Measurements from ENCODE around the gene DIO1. TPM values are rescaled to one million over a fixed set of nuclear protein-coding genes. Genes with fewer than 3 reads are reported as not detected.

Gene DIO1
- total and polyA plus RNA-seq, 2 donors (not counting 1 experiment from before 2014, with no cell fraction given): not detected

DNA sequence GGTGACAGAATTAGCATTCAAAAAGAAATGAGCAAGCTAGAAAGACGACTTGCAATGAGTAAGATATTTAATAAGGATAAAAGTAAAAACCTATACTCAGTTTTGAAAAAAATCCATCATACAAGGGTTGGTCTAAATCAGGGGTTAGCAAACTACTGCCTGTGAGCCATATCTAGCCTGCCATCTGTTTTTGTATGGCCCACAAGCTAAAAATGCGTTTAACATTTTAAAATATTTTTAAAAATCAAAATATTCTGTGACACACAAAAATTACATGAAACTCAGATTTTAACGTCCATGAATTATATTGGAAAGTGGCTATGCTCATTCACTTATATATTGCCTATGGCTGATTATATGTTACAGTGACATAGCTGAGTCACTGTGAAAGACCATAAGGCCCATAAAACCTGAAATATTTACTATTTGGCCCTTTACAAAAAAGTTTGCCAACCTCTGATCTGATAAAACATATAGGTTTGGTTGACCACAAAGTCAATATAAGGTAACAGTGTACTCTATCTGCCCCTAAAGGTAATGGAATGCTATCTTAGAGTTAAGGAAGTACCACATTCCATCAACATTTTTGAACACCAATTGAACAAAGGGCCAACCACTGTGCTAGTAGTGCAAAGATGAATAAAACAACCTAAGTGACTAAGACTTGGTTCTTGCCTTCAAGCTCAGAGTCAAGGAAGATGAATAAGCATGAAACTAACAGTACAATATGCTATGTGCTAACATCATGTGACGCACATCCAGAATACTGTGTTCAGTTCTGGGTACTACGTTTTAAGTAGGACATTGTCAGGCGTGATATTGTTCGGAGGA lies 48.4 kb downstream of the DIO1 start:
- no peak for TF ChIP-seq EZH2 (IDR thresholded peaks at IDR 0.05; ENCODE audit: borderline replicate concordance, insufficient read depth, low read depth, low read length, poor library complexity, severe bottlenecking)
- TF ChIP-seq, protein P1, sequence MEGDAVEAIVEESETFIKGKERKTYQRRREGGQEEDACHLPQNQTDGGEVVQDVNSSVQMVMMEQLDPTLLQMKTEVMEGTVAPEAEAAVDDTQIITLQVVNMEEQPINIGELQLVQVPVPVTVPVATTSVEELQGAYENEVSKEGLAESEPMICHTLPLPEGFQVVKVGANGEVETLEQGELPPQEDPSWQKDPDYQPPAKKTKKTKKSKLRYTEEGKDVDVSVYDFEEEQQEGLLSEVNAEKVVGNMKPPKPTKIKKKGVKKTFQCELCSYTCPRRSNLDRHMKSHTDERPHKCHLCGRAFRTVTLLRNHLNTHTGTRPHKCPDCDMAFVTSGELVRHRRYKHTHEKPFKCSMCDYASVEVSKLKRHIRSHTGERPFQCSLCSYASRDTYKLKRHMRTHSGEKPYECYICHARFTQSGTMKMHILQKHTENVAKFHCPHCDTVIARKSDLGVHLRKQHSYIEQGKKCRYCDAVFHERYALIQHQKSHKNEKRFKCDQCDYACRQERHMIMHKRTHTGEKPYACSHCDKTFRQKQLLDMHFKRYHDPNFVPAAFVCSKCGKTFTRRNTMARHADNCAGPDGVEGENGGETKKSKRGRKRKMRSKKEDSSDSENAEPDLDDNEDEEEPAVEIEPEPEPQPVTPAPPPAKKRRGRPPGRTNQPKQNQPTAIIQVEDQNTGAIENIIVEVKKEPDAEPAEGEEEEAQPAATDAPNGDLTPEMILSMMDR (IDR thresholded peaks at IDR 0.05): no peak
- DNase-seq (no peak), ATAC-seq (ENCODE audit: low read depth) (no peak)
- Histone ChIP-seq H4K20me1 (ENCODE audit: control insufficient read depth, insufficient read depth, low read length, poor library complexity, severe bottlenecking) (no peaks in the 10 kb centered on the region), H3K4me1 (ENCODE audit: control insufficient read depth in 2 of 2, insufficient read depth in 2 of 2, low read length in 2 of 2) (peaks cover 16 to 20% of the 10 kb centered on the region in 2 donors), H3K79me2 (ENCODE audit: control insufficient read depth, insufficient read depth, low read length) (peaks cover 31% of the 10 kb centered on the region), H3K4me3 (ENCODE audit: control extremely low read depth in 1 of 5, extremely low read depth in 1 of 5, insufficient read depth in 1 of 5, low read depth in 2 of 5, low read length in 4 of 5) (no peak overlapping the region), H3K27ac (ENCODE audit: low read length in 2 of 2) (no peak overlapping the region), H3K9ac (ENCODE audit: low read length) (no peak overlapping the region), H3K4me2 (replicated peaks; ENCODE audit: low read depth, low read length, poor library complexity, severe bottlenecking) (no peak overlapping the region), H3K9me3 (ENCODE audit: control extremely low read depth in 1 of 3, control insufficient read depth in 2 of 3, insufficient read depth in 1 of 3, low read length in 2 of 3) (no peaks in the 10 kb centered on the region), H2AFZ (ENCODE audit: insufficient read depth, low read depth, low read length, poor library complexity, severe bottlenecking) (no peak overlapping the region), H3K36me3 (replicated peaks in 1 of 2; ENCODE audit: control extremely low read depth in 1 of 2, control insufficient read depth in 1 of 2, extremely low read depth in 1 of 2, insufficient read depth in 2 of 2, low read length in 1 of 2) (peaks cover 0 to 11% of the 10 kb centered on the region in 2 experiments), H3K27me3 (replicated peaks in 1 of 4; ENCODE audit: control extremely low read depth in 1 of 4, control insufficient read depth in 3 of 4, insufficient read depth in 4 of 4, low read length in 3 of 4) (no peaks in the 10 kb centered on the region)
- no CpG with 5 or more reads among the region's 7 CpGs for WGBS (ENCODE audit: insufficient coverage)
- CTCF ChIA-PET: interaction anchor here (0.8 to 2.2 kb wide), 4 partner anchors 17 to 81 kb away, joined by 3 to 9 read pairs (median 4); no protein-coding TSS in a partner anchor
- no peaks in the 10 kb centered on the region for H3K27me3 Mint-ChIP-seq
- POLR2A ChIA-PET: no interaction called here
- no peak overlapping the region for H3K27ac Mint-ChIP-seq
- intact Hi-C loops (cut with micrococcal nuclease): loop anchor here (10.0 kb wide), 1 partner anchor 1578 kb away; the partner anchor contains the start of gene CC2D1B
- no peaks in the 10 kb centered on the region for H3K9me3 Mint-ChIP-seq (ENCODE audit: insufficient read depth)
- no peak overlapping the region for H3K4me3 Mint-ChIP-seq
- peaks cover 35% of the 10 kb centered on the region for H3K4me1 Mint-ChIP-seq

DNA sequence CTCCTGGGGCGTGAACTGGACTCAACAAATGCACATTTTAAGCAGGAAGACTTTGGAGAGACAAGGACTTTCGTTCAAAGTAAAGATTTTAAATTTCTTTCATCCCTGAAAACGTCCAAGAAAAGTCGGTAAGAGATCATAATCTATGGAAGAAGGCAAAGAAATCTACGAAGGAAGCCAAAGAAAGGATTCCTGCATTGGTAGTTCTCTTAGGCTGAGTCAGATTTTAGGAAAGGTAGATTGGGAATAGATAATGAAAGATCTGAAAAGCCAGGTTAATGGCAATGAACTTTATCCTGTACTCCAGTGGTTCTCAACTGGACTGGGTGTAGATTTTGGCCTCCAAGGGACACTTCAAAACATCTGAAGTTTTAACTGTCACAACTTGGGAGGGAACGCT lies 49.1 kb downstream of the DIO1 start:
- ChIA-PET POLR2A (no interaction called here), CTCF (no interaction called here)
- DNase-seq (no peak), ATAC-seq (ENCODE audit: low read depth) (no peak)
- H3K4me1 Mint-ChIP-seq: peaks cover 37% of the 10 kb centered on the region
- intact Hi-C loops (cut with micrococcal nuclease): loop anchor here (10.0 kb wide), 1 partner anchor 1578 kb away; the partner anchor contains the start of gene CC2D1B
- Histone ChIP-seq H3K4me3 (ENCODE audit: control extremely low read depth in 1 of 5, extremely low read depth in 1 of 5, insufficient read depth in 1 of 5, low read depth in 2 of 5, low read length in 4 of 5) (no peak overlapping the region), H2AFZ (ENCODE audit: insufficient read depth, low read depth, low read length, poor library complexity, severe bottlenecking) (no peak overlapping the region), H4K20me1 (ENCODE audit: control insufficient read depth, insufficient read depth, low read length, poor library complexity, severe bottlenecking) (no peaks in the 10 kb centered on the region), H3K36me3 (replicated peaks in 1 of 2; ENCODE audit: control extremely low read depth in 1 of 2, control insufficient read depth in 1 of 2, extremely low read depth in 1 of 2, insufficient read depth in 2 of 2, low read length in 1 of 2) (peaks cover 0 to 5% of the 10 kb centered on the region in 2 experiments), H3K9me3 (ENCODE audit: control extremely low read depth in 1 of 3, control insufficient read depth in 2 of 3, insufficient read depth in 1 of 3, low read length in 2 of 3) (no peaks in the 10 kb centered on the region), H3K4me1 (ENCODE audit: control insufficient read depth in 2 of 2, insufficient read depth in 2 of 2, low read length in 2 of 2) (peaks cover 16 to 20% of the 10 kb centered on the region in 2 donors), H3K27ac (ENCODE audit: low read length in 2 of 2) (no peak overlapping the region), H3K79me2 (ENCODE audit: control insufficient read depth, insufficient read depth, low read length) (peaks cover 31% of the 10 kb centered on the region), H3K27me3 (replicated peaks in 1 of 4; ENCODE audit: control extremely low read depth in 1 of 4, control insufficient read depth in 3 of 4, insufficient read depth in 4 of 4, low read length in 3 of 4) (no peaks in the 10 kb centered on the region), H3K9ac (ENCODE audit: low read length) (no peak overlapping the region), H3K4me2 (replicated peaks; ENCODE audit: low read depth, low read length, poor library complexity, severe bottlenecking) (no peak overlapping the region)
- peak overlapping the region; percentile 24 for H3K27ac Mint-ChIP-seq
- H3K9me3 Mint-ChIP-seq (ENCODE audit: insufficient read depth): no peaks in the 10 kb centered on the region
- peak overlapping the region; percentile 62 for H3K4me3 Mint-ChIP-seq
- TF ChIP-seq, protein P1 (IDR thresholded peaks at IDR 0.05): no peak
- TF ChIP-seq EZH2 (IDR thresholded peaks at IDR 0.05; ENCODE audit: borderline replicate concordance, insufficient read depth, low read depth, low read length, poor library complexity, severe bottlenecking): no peak
- 96% methylated on average over 3 of the region's 6 CpGs for whole genome bisulfite sequencing (ENCODE audit: insufficient coverage)
- no peaks in the 10 kb centered on the region for H3K27me3 Mint-ChIP-seq
